GM21717 (cell line): Measurements from ENCODE around the gene RBM5.

ENCODE experiments used
- ATAC-seq: cut with Tn5 transposase; IDR thresholded peaks from one replicate; pipeline ENCODE4 v1.9.1; 2021; ENCODE audit warnings: mild to moderate bottlenecking, moderate library complexity; ENCODE audit not compliant: unreplicated experiment

Gene RBM5

GRCh38 chr3:50138266-50139200, 49.8 kb downstream of the RBM5 start:
- ATAC-seq, result no peak

GRCh38 chr3:50139308-50139707, 50.6 kb downstream of the RBM5 start:
- ATAC-seq, result no peak

GRCh38 chr3:50139718-50140423, 51.2 kb downstream of the RBM5 start:
- ATAC-seq, result no peak

GRCh38 chr3:50140990-50141389, 52.3 kb downstream of the RBM5 start:
- ATAC-seq, result no peak

GRCh38 chr3:50146316-50146901, 57.7 kb downstream of the RBM5 start:
- no peak for ATAC-seq

GRCh38 chr3:50147016-50147415, 58.3 kb downstream of the RBM5 start:
- ATAC-seq, result no peak

- ATAC-seq, result no peak
Measured at GRCh38 chr3:50147447-50147846, 58.7 kb downstream of the RBM5 start.

GRCh38 chr3:50147861-50148260, 59.1 kb downstream of the RBM5 start:
- no peak for ATAC-seq

- ATAC-seq, result no peak
Measured at GRCh38 chr3:50150404-50150750, 61.7 kb downstream of the RBM5 start.

GRCh38 chr3:50150863-50151686, 62.4 kb downstream of the RBM5 start:
- no peak for ATAC-seq

- no peak for ATAC-seq
Measured at GRCh38 chr3:50151728-50152127, 63.0 kb downstream of the RBM5 start.

- no peak for ATAC-seq
Measured at GRCh38 chr3:50153782-50154475, 65.2 kb downstream of the RBM5 start.

GRCh38 chr3:50154476-50154839, 65.7 kb downstream of the RBM5 start:
- ATAC-seq, result peak; percentile 2

GRCh38 chr3:50154840-50155490, 66.2 kb downstream of the RBM5 start, which contains the start of gene SEMA3F:
Gene SEMA3F, plus strand, starts transcription at chr3:50155324. Its CDS starts 4,299 bp downstream, at chr3:50159623.
- ATAC-seq, result peak; percentile 70

- ATAC-seq, result no peak
Measured at GRCh38 chr3:50155491-50155878, 66.8 kb downstream of the RBM5 start.

- ATAC-seq, result no peak
Measured at GRCh38 chr3:50155891-50156290, 67.2 kb downstream of the RBM5 start.

- no peak for ATAC-seq
Measured at GRCh38 chr3:50156549-50157493, 68.1 kb downstream of the RBM5 start.

- ATAC-seq, result no peak
Measured at GRCh38 chr3:50157827-50158529, 69.3 kb downstream of the RBM5 start.
